ENCODE results near the gene F5. TPM values are rescaled to one million over a fixed set of nuclear protein-coding genes. Genes with fewer than 3 reads are reported as not detected.

The F5 gene
- total and polyA plus RNA-seq, 2 experiments from 2014 or later, result 0.01 TPM; not detected in 1

GRCh38 chr1:169487133-169487532 is 99.1 kb downstream of the F5 start:
- peak overlapping the region; percentile 41 for H3K4me3 ChIP-seq
- H3K9me3 ChIP-seq (ENCODE audit: low read depth), result no peaks in the 10 kb centered on the region
- peak overlapping the region; percentile 96 for H3K27ac ChIP-seq
- no peaks in the 10 kb centered on the region for H3K36me3 ChIP-seq
- TF ChIP-seq, protein P1, sequence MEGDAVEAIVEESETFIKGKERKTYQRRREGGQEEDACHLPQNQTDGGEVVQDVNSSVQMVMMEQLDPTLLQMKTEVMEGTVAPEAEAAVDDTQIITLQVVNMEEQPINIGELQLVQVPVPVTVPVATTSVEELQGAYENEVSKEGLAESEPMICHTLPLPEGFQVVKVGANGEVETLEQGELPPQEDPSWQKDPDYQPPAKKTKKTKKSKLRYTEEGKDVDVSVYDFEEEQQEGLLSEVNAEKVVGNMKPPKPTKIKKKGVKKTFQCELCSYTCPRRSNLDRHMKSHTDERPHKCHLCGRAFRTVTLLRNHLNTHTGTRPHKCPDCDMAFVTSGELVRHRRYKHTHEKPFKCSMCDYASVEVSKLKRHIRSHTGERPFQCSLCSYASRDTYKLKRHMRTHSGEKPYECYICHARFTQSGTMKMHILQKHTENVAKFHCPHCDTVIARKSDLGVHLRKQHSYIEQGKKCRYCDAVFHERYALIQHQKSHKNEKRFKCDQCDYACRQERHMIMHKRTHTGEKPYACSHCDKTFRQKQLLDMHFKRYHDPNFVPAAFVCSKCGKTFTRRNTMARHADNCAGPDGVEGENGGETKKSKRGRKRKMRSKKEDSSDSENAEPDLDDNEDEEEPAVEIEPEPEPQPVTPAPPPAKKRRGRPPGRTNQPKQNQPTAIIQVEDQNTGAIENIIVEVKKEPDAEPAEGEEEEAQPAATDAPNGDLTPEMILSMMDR (IDR thresholded peaks at IDR 0.05; ENCODE audit: low read depth, low read length), result no peak
- DNase-seq (ENCODE audit: low read depth in 1 of 2, low spot score in 1 of 2), result no peak
- H3K27me3 ChIP-seq, result no peaks in the 10 kb centered on the region
- H3K4me1 ChIP-seq (ENCODE audit: low read depth), result peaks cover 33% of the 10 kb centered on the region

DNA sequence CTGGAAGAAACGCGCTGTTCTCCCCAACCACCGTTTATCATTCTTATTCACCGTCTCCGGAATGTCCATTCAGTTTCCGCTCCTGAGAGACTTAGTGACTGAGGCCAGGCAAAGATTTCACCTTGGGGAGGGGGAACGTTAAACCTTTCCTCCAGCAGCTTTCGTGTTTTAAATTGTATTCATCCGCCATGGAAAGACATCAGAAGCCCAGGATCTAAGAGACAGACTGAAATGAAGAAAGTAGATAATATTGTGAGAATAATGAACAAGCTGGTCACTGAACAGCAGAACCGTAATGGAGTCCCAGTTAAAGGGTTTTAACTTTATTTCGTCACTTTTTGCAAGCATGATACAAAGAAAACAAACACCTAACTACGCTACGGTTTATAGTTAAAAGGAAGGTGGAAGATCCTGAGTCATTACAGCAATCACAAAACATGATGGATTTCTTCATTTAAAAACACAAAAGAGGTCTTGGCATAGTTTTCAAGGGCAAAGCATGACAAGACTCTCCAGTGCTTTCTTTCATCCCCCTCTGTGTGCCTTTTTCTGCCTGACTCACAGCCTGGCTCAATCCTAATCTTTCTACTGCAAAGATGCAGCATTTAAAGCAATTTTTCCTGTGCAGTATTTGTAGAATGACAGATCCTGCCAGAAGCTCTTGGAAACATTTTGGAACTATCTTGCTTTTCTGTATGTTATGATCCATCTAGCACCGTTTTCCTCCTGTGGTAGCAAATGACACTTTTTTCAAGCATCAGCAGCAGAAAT is 99.8 kb downstream of the F5 start:
- Histone ChIP-seq H3K4me1 (ENCODE audit: low read depth) (peaks cover 36% of the 10 kb centered on the region), H3K27me3 (no peaks in the 10 kb centered on the region), H3K4me3 (peak overlapping the region; percentile 41), H3K27ac (peak overlapping the region; percentile 96), H3K36me3 (no peaks in the 10 kb centered on the region), H3K9me3 (ENCODE audit: low read depth) (no peaks in the 10 kb centered on the region)
- peak in 1 of 2 donors; percentile 61 for DNase-seq (ENCODE audit: low read depth in 1 of 2, low spot score in 1 of 2)
- TF ChIP-seq, protein P1 (IDR thresholded peaks at IDR 0.05; ENCODE audit: low read depth, low read length), result no peak

GRCh38 chr1:169485431-169486280 is 100.6 kb downstream of the F5 start, which contains the start of gene SLC19A2:
Gene SLC19A2 (minus strand): TSS chr1:169485944. CDS start chr1:169485766, 178 bp downstream.
- TF ChIP-seq, protein P1 (IDR thresholded peaks at IDR 0.05; ENCODE audit: low read depth, low read length), result peak; percentile 31
- H3K36me3 ChIP-seq, result no peaks in the 10 kb centered on the region
- no peaks in the 10 kb centered on the region for H3K9me3 ChIP-seq (ENCODE audit: low read depth)
- H3K4me3 ChIP-seq, result peak within 1 kb of the TSS; percentile 73
- H3K27me3 ChIP-seq, result no peaks in the 10 kb centered on the region
- H3K27ac ChIP-seq, result peak within 1 kb of the TSS; percentile 96
- peak; percentile 99 to 100 for DNase-seq (ENCODE audit: low read depth in 1 of 2, low spot score in 1 of 2)
- peaks cover 43% of the 10 kb centered on the region for H3K4me1 ChIP-seq (ENCODE audit: low read depth)

DNA sequence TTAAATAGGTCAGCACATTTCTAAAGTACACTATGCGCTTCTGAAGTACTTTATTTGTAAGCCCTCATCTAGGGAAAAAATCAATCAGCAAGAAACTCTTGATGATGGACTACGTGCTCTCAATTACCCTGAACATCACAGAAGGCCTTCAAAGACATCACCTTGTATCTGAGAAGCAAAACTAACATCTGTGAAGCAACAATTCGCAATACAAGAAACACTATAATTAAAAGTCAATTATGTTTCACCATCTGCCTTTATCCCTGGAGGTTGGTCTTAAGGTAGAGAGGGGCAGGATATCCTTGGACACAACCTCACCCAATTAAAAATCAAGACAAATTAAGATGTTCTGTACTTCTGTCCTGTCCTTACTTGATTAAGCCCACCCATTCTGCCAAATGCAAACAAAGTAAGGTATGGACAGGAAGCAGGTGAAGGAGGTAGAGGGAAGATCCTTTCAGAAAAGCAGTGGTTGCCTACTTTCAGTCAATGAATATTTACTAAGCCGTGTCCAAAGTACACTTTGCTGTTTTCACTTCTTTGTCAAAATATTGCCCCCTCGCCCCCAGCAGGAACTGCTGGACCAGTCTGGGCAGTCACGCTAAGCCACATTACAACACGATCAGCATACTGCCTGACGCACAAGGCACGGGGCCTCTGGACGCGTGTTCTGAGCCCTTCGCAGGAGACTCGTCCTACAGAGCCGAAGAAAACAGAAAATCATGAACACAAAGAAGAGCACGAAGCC is 101.4 kb downstream of the F5 start:
- no peaks in the 10 kb centered on the region for H3K36me3 ChIP-seq
- peak overlapping the region; percentile 73 for H3K4me3 ChIP-seq
- peak overlapping the region; percentile 96 for H3K27ac ChIP-seq
- TF ChIP-seq, protein P1 (IDR thresholded peaks at IDR 0.05; ENCODE audit: low read depth, low read length), result no peak
- H3K9me3 ChIP-seq (ENCODE audit: low read depth), result no peaks in the 10 kb centered on the region
- H3K4me1 ChIP-seq (ENCODE audit: low read depth), result peaks cover 46% of the 10 kb centered on the region
- DNase-seq (ENCODE audit: low read depth in 1 of 2, low spot score in 1 of 2), result peak; percentile 51 to 74
- H3K27me3 ChIP-seq, result no peaks in the 10 kb centered on the region

GRCh38 chr1:169484101-169484500 is 102.2 kb downstream of the F5 start:
- H3K4me1 ChIP-seq (ENCODE audit: low read depth), result peaks cover 52% of the 10 kb centered on the region
- peak overlapping the region; percentile 8 for H3K27ac ChIP-seq
- H3K4me3 ChIP-seq, result peak overlapping the region; percentile 73
- H3K27me3 ChIP-seq, result no peaks in the 10 kb centered on the region
- no peaks in the 10 kb centered on the region for H3K9me3 ChIP-seq (ENCODE audit: low read depth)
- DNase-seq (ENCODE audit: low read depth in 1 of 2, low spot score in 1 of 2), result peak in 1 of 2 donors; percentile 9
- TF ChIP-seq, protein P1 (IDR thresholded peaks at IDR 0.05; ENCODE audit: low read depth, low read length), result no peak
- H3K36me3 ChIP-seq, result no peaks in the 10 kb centered on the region
